Smooth muscle cell (in vitro differentiated cells): ENCODE data around the gene SYN1. TPM values are rescaled to one million over a fixed set of nuclear protein-coding genes. Genes with fewer than 3 reads are reported as not detected.

Experiments
- DNase-seq: peaks from one replicate; lab custom pipeline; 2025; ENCODE audit not compliant: unreplicated experiment; lab: John Stamatoyannopoulos, UW
- H2AFZ ChIP-seq: fragments of 200-600 bp; sonication (generic); 2 replicates; pipeline ENCODE4 v1.6.0; 2016; ENCODE audit warnings: antibody characterized with exemption, low read depth, mild to moderate bottlenecking
- H3F3A ChIP-seq: fragments of 200-600 bp; sonication (generic); 2 replicates; pipeline ENCODE4 v1.6.0; 2017; ENCODE audit warnings: antibody characterized with exemption, low read depth
- H3K27ac ChIP-seq: fragments of 200-600 bp; sonication (generic); 2 replicates; pipeline ENCODE4 v1.5.1; 2016; ENCODE audit warnings: low read depth, mild to moderate bottlenecking
- H3K27me3 ChIP-seq: fragments of 200-600 bp; sonication (generic); 2 replicates; pipeline ENCODE4 v1.6.1; 2016; ENCODE audit warnings: low read depth, mild to moderate bottlenecking
- H3K36me3 ChIP-seq: fragments of 200-600 bp; sonication (generic); 2 replicates; pipeline ENCODE4 v1.5.1; 2016; ENCODE audit warnings: low read depth
- H3K4me1 ChIP-seq: fragments of 200-600 bp; sonication (generic); 2 replicates; pipeline ENCODE4 v1.5.1; 2016; ENCODE audit warnings: low read depth
- H3K4me2 ChIP-seq: fragments of 200-600 bp; sonication (generic); 2 replicates; pipeline ENCODE4 v1.6.0; 2016; ENCODE audit warnings: mild to moderate bottlenecking
- H3K4me3 ChIP-seq: fragments of 200-600 bp; sonication (generic); 2 replicates; pipeline ENCODE4 v1.5.1; 2016; ENCODE audit warnings: mild to moderate bottlenecking
- H3K79me2 ChIP-seq: fragments of 200-600 bp; sonication (generic); 2 replicates; pipeline ENCODE4 v1.6.0; 2016; ENCODE audit warnings: low read depth, mild to moderate bottlenecking
- H3K9ac ChIP-seq: fragments of 200-600 bp; sonication (generic); 2 replicates; pipeline ENCODE4 v1.6.0; 2016; ENCODE audit warnings: low read depth
- H3K9me3 ChIP-seq: fragments of 200-600 bp; sonication (generic); replicated peaks from 2 replicates; pipeline ENCODE4 v1.5.1; 2016; ENCODE audit warnings: low read depth
- H4K20me1 ChIP-seq: fragments of 200-600 bp; sonication (generic); 2 replicates; pipeline ENCODE4 v1.6.0; 2016; ENCODE audit warnings: low read depth
- CTCF ChIP-seq: fragments of 200-600 bp; sonication (generic); IDR thresholded peaks from 2 replicates; pipeline ENCODE4 v1.5.1; 2017; ENCODE audit warnings: borderline replicate concordance, mild to moderate bottlenecking, antibody characterized with exemption; ENCODE audit not compliant: insufficient read depth, poor library complexity, severe bottlenecking
- WGBS: methylation state at CpG from one replicate; pipeline ENCODE4 v1.1.7; 2016; ENCODE audit warnings: low lambda C conversion rate; 5-methylcytosine and 5-hydroxymethylcytosine counted together
- polyA plus RNA-seq: library from polyadenylated mRNA; unstranded; fragments of >200 nt; fragmentation: Nextera tagmentation; extraction: Ambion mirVana; gene quantifications from 2 replicates; pipeline ENCODE4 v1.2.1, GENCODE V29; 2016
- total RNA-seq: library from RNA; depleted of rRNA; stranded (reverse); fragments of >200 nt; gene quantifications from 2 replicates; pipeline ENCODE4 v1.2.3, GENCODE V29; 2014

SYN1 gene
- total and polyA plus RNA-seq, 2 experiments from 2014 or later = 5.1 to 9.1 TPM

- no peak overlapping the region for H3K27ac ChIP-seq
- H3K9ac ChIP-seq = no peak overlapping the region
- H3K27me3 ChIP-seq = no peaks in the 10 kb centered on the region
- DNase-seq = no peak
- H3K4me1 ChIP-seq = no peaks in the 10 kb centered on the region
- H3K4me3 ChIP-seq = no peak overlapping the region
- H3F3A ChIP-seq = no peaks in the 10 kb centered on the region
- no peaks in the 10 kb centered on the region for H3K9me3 ChIP-seq
- H3K4me2 ChIP-seq = no peak overlapping the region
- no peak for TF ChIP-seq CTCF
- H3K36me3 ChIP-seq = no peaks in the 10 kb centered on the region
- WGBS = 75% methylated on average over 16 of the region's 16 CpGs
- H4K20me1 ChIP-seq = peaks cover 29% of the 10 kb centered on the region
- H2AFZ ChIP-seq = no peak overlapping the region
- peaks cover 14% of the 10 kb centered on the region for H3K79me2 ChIP-seq
Measured at GRCh38 chrX:47587906-47588735, 31.5 kb downstream of the SYN1 start.

GRCh38 chrX:47587091-47587891, 32.4 kb downstream of the SYN1 start:
- H3K9me3 ChIP-seq = no peaks in the 10 kb centered on the region
- TF ChIP-seq CTCF = no peak
- no peak overlapping the region for H3K9ac ChIP-seq
- H3F3A ChIP-seq = no peaks in the 10 kb centered on the region
- H3K27ac ChIP-seq = no peak overlapping the region
- peaks cover 17% of the 10 kb centered on the region for H3K79me2 ChIP-seq
- H3K27me3 ChIP-seq = no peaks in the 10 kb centered on the region
- DNase-seq = no peak
- H3K36me3 ChIP-seq = no peaks in the 10 kb centered on the region
- H3K4me1 ChIP-seq = no peaks in the 10 kb centered on the region
- peaks cover 29% of the 10 kb centered on the region for H4K20me1 ChIP-seq
- no peak overlapping the region for H2AFZ ChIP-seq
- 52% methylated on average over 4 of the region's 4 CpGs for WGBS
- no peak overlapping the region for H3K4me2 ChIP-seq
- H3K4me3 ChIP-seq = no peak overlapping the region

GRCh38 chrX:47586043-47586787, 33.4 kb downstream of the SYN1 start:
- Histone ChIP-seq H3K27me3 (no peaks in the 10 kb centered on the region), H4K20me1 (peaks cover 29% of the 10 kb centered on the region), H2AFZ (no peak overlapping the region), H3K79me2 (peaks cover 17% of the 10 kb centered on the region), H3K9me3 (no peaks in the 10 kb centered on the region), H3K36me3 (no peaks in the 10 kb centered on the region), H3K4me1 (no peaks in the 10 kb centered on the region), H3F3A (no peaks in the 10 kb centered on the region), H3K27ac (peak overlapping the region; percentile 24), H3K4me2 (no peak overlapping the region), H3K9ac (no peak overlapping the region), H3K4me3 (no peak overlapping the region)
- no peak for TF ChIP-seq CTCF
- no peak for DNase-seq
- WGBS = 78% methylated on average over 11 of the region's 11 CpGs
